Measurements from ENCODE around the gene ASPHD2.

- TF ChIP-seq EZH2 (IDR thresholded peaks at IDR 0.05; ENCODE audit: borderline replicate concordance, low read length): no peak
- no peak for TF ChIP-seq CTCF (IDR thresholded peaks at IDR 0.05; ENCODE audit: low read length)
Observed at GRCh38 chr22:26391623-26392022, 37.4 kb upstream of the ASPHD2 start.

Measured in OCI-LY1 (cell line).